Ovary (tissue), 3 donors: ENCODE results near the gene GABBR2.

Experiments used
- CTCF ChIP-seq, 3 donors: fragments of 450-650 bp in 2 of 3; fragments of 200-600 bp in 1 of 3; IDR thresholded peaks; one replicate each; pipeline versions ENCODE4 v1.5.1 to v1.8.0; 2016 to 2022; ENCODE audit warnings: antibody characterized with exemption in 3 of 3, mild to moderate bottlenecking in 1 of 3
- POLR2A ChIP-seq: fragments of 450-650 bp; IDR thresholded peaks from one replicate; pipeline ENCODE4 v1.6.1; 2017; ENCODE audit warnings: antibody characterized with exemption, mild to moderate bottlenecking, moderate library complexity
- donor health status: DM: no; HTN: no; CAD: no.

- no peak for TF ChIP-seq CTCF (IDR thresholded peaks at IDR 0.05)
- TF ChIP-seq POLR2A, result no peak
Observed at GRCh38 chr9:98706651-98707165, 2.0 kb downstream of the GABBR2 start.
